Esophagus squamous epithelium (tissue), 5 donors: Measurements from ENCODE around the gene HMX2. TPM values are rescaled to one million over a fixed set of nuclear protein-coding genes. Genes with fewer than 3 reads are reported as not detected.
"Not testable (repeated sequence)": the region's sequence is repeated elsewhere in the genome, so short reads cannot be mapped to it uniquely, and the experiment has no call there.

Experiments used
- DNase-seq: peaks from one replicate; lab custom pipeline; 2025; lab: John Stamatoyannopoulos, UW
- H3K27ac ChIP-seq, 4 donors: fragments of 200-600 bp; sonication (generic); one replicate each; pipeline ENCODE4 v1.5.1; 2016 to 2019; ENCODE audit warnings: mild to moderate bottlenecking in 1 of 4
- H3K27me3 ChIP-seq, 4 donors: fragments of 200-600 bp; sonication (generic); 1 replicate in 3 of 4; 2 replicates in 1 of 4; pipeline versions ENCODE4 v1.5.1 to v1.6.0; 2017 to 2021; ENCODE audit warnings: antibody characterized with exemption in 1 of 4
- H3K36me3 ChIP-seq, 3 donors: fragments of 200-600 bp; sonication (generic); one replicate each; pipeline ENCODE4 v1.5.1; 2016 to 2019
- H3K4me1 ChIP-seq, 3 donors: fragments of 200-600 bp; sonication (generic); one replicate each; pipeline ENCODE4 v1.5.1; 2017 to 2019
- H3K4me3 ChIP-seq, 4 donors: fragments of 200-600 bp; sonication (generic); 1 replicate in 3 of 4; 2 replicates in 1 of 4; pipeline ENCODE4 v1.5.1; 2016 to 2019; ENCODE audit warnings: mild to moderate bottlenecking in 2 of 4, moderate library complexity in 1 of 4
- H3K9me3 ChIP-seq, 3 donors: fragments of 200-600 bp; sonication (generic); one replicate each; pipeline ENCODE4 v1.5.1; 2016 to 2019
- POLR2A ChIP-seq, 4 donors: fragments of 450-650 bp; IDR thresholded peaks; one replicate each; pipeline ENCODE4 v1.6.1; 2017; ENCODE audit warnings: antibody characterized with exemption in 4 of 4, mild to moderate bottlenecking in 4 of 4, moderate library complexity in 3 of 4
- WGBS, 2 donors: methylation state at CpG; one replicate each; pipeline ENCODE4 v1.1.5; 2018; 5-methylcytosine and 5-hydroxymethylcytosine counted together
- intact Hi-C: fragments of 100-400 bp; cut with DNase I; formaldehyde crosslinking; loops from one replicate; pipeline ENCODE4 v1.15.0; 2022
- total RNA-seq, 4 donors: library from RNA; depleted of rRNA; stranded (reverse); fragments of >200 nt; gene quantifications; one replicate each; pipeline ENCODE4 v1.1.0, GENCODE V29; 2016
- TF ChIP-seq, protein P1 (sequence below), 6 experiments: fragments of 450-650 bp in 4 of 6; fragments of 200-600 bp in 2 of 6; sonication (generic) in 2 of 6; IDR thresholded peaks; one replicate each; pipeline ENCODE4 v1.5.1; 2016 to 2019; ENCODE audit warnings: antibody characterized with exemption in 6 of 6, mild to moderate bottlenecking in 4 of 6, moderate library complexity in 4 of 6
- donor health status: DM: yes; HTN: yes; CAD: no.

Gene HMX2
- total RNA-seq, 4 donors from 2014 or later, result not detected

GRCh38 chr10:123175389-123176387 lies 27.8 kb downstream of the HMX2 start:
- Histone ChIP-seq H3K27ac (no peak overlapping the region), H3K36me3 (peaks cover 0 to 46% (median 0%) of the 10 kb centered on the region in 3 donors), H3K27me3 (no peaks in the 10 kb centered on the region), H3K4me1 (no peaks in the 10 kb centered on the region), H3K9me3 (no peaks in the 10 kb centered on the region), H3K4me3 (no peak overlapping the region)
- TF ChIP-seq, protein P1, sequence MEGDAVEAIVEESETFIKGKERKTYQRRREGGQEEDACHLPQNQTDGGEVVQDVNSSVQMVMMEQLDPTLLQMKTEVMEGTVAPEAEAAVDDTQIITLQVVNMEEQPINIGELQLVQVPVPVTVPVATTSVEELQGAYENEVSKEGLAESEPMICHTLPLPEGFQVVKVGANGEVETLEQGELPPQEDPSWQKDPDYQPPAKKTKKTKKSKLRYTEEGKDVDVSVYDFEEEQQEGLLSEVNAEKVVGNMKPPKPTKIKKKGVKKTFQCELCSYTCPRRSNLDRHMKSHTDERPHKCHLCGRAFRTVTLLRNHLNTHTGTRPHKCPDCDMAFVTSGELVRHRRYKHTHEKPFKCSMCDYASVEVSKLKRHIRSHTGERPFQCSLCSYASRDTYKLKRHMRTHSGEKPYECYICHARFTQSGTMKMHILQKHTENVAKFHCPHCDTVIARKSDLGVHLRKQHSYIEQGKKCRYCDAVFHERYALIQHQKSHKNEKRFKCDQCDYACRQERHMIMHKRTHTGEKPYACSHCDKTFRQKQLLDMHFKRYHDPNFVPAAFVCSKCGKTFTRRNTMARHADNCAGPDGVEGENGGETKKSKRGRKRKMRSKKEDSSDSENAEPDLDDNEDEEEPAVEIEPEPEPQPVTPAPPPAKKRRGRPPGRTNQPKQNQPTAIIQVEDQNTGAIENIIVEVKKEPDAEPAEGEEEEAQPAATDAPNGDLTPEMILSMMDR (IDR thresholded peaks at IDR 0.05), result no peak
- TF ChIP-seq POLR2A (IDR thresholded peaks at IDR 0.05), result no peak
- DNase-seq, result no peak
- intact Hi-C loops, result no loop called here
- WGBS, 2 donors, result 72 to 82% methylated on average over 9 of the region's 9 CpGs

GRCh38 chr10:123178390-123178789 lies 30.5 kb downstream of the HMX2 start:
- intact Hi-C loops, H3K4me1 ChIP-seq, H3K27ac ChIP-seq, DNase-seq, H3K4me3 ChIP-seq, H3K9me3 ChIP-seq, H3K27me3 ChIP-seq: not testable (repeated sequence)
- WGBS, 2 donors, result 90% methylated on average over 4 of the region's 4 CpGs
- peaks cover 0 to 34% (median 0%) of the 10 kb centered on the region in 3 donors for H3K36me3 ChIP-seq

GRCh38 chr10:123180101-123181090 lies 32.5 kb downstream of the HMX2 start:
- peaks cover 0 to 33% (median 0%) of the 10 kb centered on the region in 3 donors for H3K36me3 ChIP-seq
- intact Hi-C loops, result no loop called here
- peaks cover 0 to 15% (median 13%) of the 10 kb centered on the region in 3 donors for H3K9me3 ChIP-seq
- no peaks in the 10 kb centered on the region for H3K27me3 ChIP-seq
- DNase-seq, result no peak
- H3K4me1 ChIP-seq, result no peaks in the 10 kb centered on the region
- no peak overlapping the region for H3K27ac ChIP-seq
- H3K4me3 ChIP-seq, result no peak overlapping the region
- 85 to 90% methylated on average over 7 of the region's 7 CpGs for WGBS, 2 donors
- TF ChIP-seq, protein P1 (IDR thresholded peaks at IDR 0.05), result no peak
- no peak for TF ChIP-seq POLR2A (IDR thresholded peaks at IDR 0.05)

DNA sequence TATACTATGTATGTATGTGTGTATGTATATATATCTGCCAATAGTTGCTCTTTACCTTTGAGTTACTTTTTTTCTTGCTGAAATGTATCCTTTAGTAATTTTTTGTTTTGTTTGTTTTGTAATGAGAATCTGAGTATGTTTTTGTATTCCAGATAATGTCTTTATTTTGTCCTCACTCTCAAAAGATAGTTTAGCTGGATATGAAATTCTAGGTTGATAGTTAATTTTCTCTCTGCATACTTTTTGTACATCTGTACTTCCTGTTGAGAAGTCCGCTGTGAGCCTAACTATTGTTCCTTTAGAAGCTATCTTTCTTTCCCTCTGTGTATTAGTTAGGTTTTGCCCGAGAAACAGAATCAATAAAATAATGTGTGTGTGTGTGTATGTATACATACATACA lies 35.8 kb downstream of the HMX2 start:
- 100% methylated on average over 2 of the region's 2 CpGs for WGBS, 2 donors

GRCh38 chr10:123187781-123188180 lies 39.8 kb downstream of the HMX2 start:
- H3K36me3 ChIP-seq, result peaks cover 0 to 52% (median 0%) of the 10 kb centered on the region in 3 donors
- no peaks in the 10 kb centered on the region for H3K4me1 ChIP-seq
- WGBS, 2 donors, result 90 to 94% methylated on average over 5 of the region's 5 CpGs
- no peak overlapping the region for H3K4me3 ChIP-seq
- TF ChIP-seq, protein P1 (IDR thresholded peaks at IDR 0.05), result no peak
- TF ChIP-seq POLR2A (IDR thresholded peaks at IDR 0.05), result no peak
- no peaks in the 10 kb centered on the region for H3K27me3 ChIP-seq
- intact Hi-C loops, result no loop called here
- H3K9me3 ChIP-seq, result peaks cover 0 to 14% (median 13%) of the 10 kb centered on the region in 3 donors
- no peak overlapping the region for H3K27ac ChIP-seq
- no peak for DNase-seq

More for the DNA sequence above, 35.8 kb downstream of the HMX2 start:
- H3K27me3 ChIP-seq, result no peaks in the 10 kb centered on the region
- H3K9me3 ChIP-seq, result peaks cover 0 to 17% (median 13%) of the 10 kb centered on the region in 3 donors
- H3K27ac ChIP-seq, result no peak overlapping the region
- peaks cover 0 to 26% (median 0%) of the 10 kb centered on the region in 3 donors for H3K36me3 ChIP-seq
- no peaks in the 10 kb centered on the region for H3K4me1 ChIP-seq
- intact Hi-C loops, result no loop called here
- H3K4me3 ChIP-seq, result no peak overlapping the region
- DNase-seq, result no peak
- no peak for TF ChIP-seq POLR2A (IDR thresholded peaks at IDR 0.05)
- TF ChIP-seq, protein P1 (IDR thresholded peaks at IDR 0.05), result no peak
